Endothelial cell of umbilical vein (primary cell): ENCODE measurements around the gene SLC35E2B. TPM values are rescaled to one million over a fixed set of nuclear protein-coding genes. Genes with fewer than 3 reads are reported as not detected.

ENCODE experiments used
- BruUV-seq: library from RNA; stranded (reverse); fragments of 400-500 nt; replicated peaks from 2 replicates; lab custom pipeline; 2021; lab: Mats Ljungman, UMichigan
- CTCF ChIA-PET: fragments of 300-600, 350-600 bp; sonication (Branson Sonifier 250); formaldehyde crosslinking; loops from one replicate; lab custom pipeline; 2021; ENCODE audit warnings: antibody characterized with exemption, inconsistent platforms; lab: Charles Lee
- POLR2A ChIA-PET: fragments of 300-600, 350-600 bp; sonication (Branson Sonifier 250); formaldehyde crosslinking; loops from one replicate; lab custom pipeline; 2021; ENCODE audit warnings: antibody characterized with exemption, inconsistent platforms; lab: Charles Lee
- DNase-seq: peaks from one replicate; pipeline ENCODE4 v3.0.0-alpha.2; 2011; ENCODE audit warnings: low read depth, low spot score
- FAIRE-seq: peaks from 2 replicates; lab custom pipeline; 2011; peaks lifted over from hg19 to GRCh38; lab: Jason Lieb, UNC
- H2AFZ ChIP-seq: 2 replicates; pipeline ENCODE4 v1.6.0; 2012; ENCODE audit warnings: low read depth, low read length, control low read depth, inconsistent platforms
- H3K27ac ChIP-seq: 2 replicates; pipeline ENCODE4 v1.5.1; 2011; ENCODE audit warnings: low read depth, mild to moderate bottlenecking, control low read depth, low read length, moderate library complexity; ENCODE audit not compliant: insufficient read depth
- H3K27me3 ChIP-seq, 2 experiments: 2 replicates each; pipeline versions ENCODE4 v1.6.0 to v1.6.1; 2011; ENCODE audit warnings: low read length in 2 of 2, mixed read lengths in 1 of 2; ENCODE audit not compliant: control insufficient read depth in 2 of 2, insufficient read depth in 2 of 2
- H3K36me3 ChIP-seq, 2 experiments: 2 replicates in 1 of 2; 3 replicates in 1 of 2; pipeline ENCODE4 v1.5.1; 2011; ENCODE audit warnings: low read length in 2 of 2, mild to moderate bottlenecking in 1 of 2, moderate library complexity in 1 of 2; ENCODE audit not compliant: control insufficient read depth in 2 of 2, insufficient read depth in 2 of 2; ENCODE audit errors: extremely low read depth in 1 of 2
- H3K4me1 ChIP-seq: 3 replicates; pipeline ENCODE4 v1.5.1; 2011; ENCODE audit warnings: mild to moderate bottlenecking, low read length; ENCODE audit not compliant: control insufficient read depth, insufficient read depth; ENCODE audit errors: extremely low read depth
- H3K4me2 ChIP-seq: 2 replicates; pipeline ENCODE4 v1.6.1; 2011; ENCODE audit warnings: low read length, control low read depth, mixed read lengths; ENCODE audit not compliant: insufficient read depth
- H3K4me3 ChIP-seq, 3 experiments: fragments of 200-600 bp in 1 of 3; sonication (generic), shearing (Covaris generic) in 1 of 3; replicated peaks in 1 of 3; 2 replicates each; pipeline ENCODE4 v1.5.1; 2011 to 2016; ENCODE audit warnings: control low read depth in 3 of 3, low read length in 3 of 3, mild to moderate bottlenecking in 2 of 3, inconsistent platforms in 1 of 3, low read depth in 1 of 3, moderate library complexity in 1 of 3; ENCODE audit not compliant: insufficient read depth in 1 of 3
- H3K79me2 ChIP-seq: 2 replicates; pipeline ENCODE4 v1.6.0; 2012; ENCODE audit warnings: low read length, inconsistent platforms; ENCODE audit not compliant: control insufficient read depth, insufficient read depth
- H3K9ac ChIP-seq: replicated peaks from 2 replicates; pipeline ENCODE3; 2011; ENCODE audit warnings: low read length, control low read depth; ENCODE audit not compliant: insufficient read depth; ENCODE audit errors: extremely low read depth
- H3K9me1 ChIP-seq: replicated peaks from 3 replicates; pipeline ENCODE4 v1.6.0; 2011; ENCODE audit warnings: mild to moderate bottlenecking, low read length; ENCODE audit not compliant: control insufficient read depth, insufficient read depth; ENCODE audit errors: extremely low read depth
- H3K9me3 ChIP-seq: replicated peaks from 2 replicates; pipeline ENCODE4 v1.5.1; 2012; ENCODE audit warnings: low read length, inconsistent platforms; ENCODE audit not compliant: control insufficient read depth, insufficient read depth
- H4K20me1 ChIP-seq: replicated peaks from 2 replicates; pipeline ENCODE3; 2011; ENCODE audit warnings: mild to moderate bottlenecking, low read length; ENCODE audit not compliant: control insufficient read depth, insufficient read depth; ENCODE audit errors: extremely low read depth
- EZH2 ChIP-seq: IDR thresholded peaks from 2 replicates; pipeline ENCODE4 v1.6.1; 2012; ENCODE audit warnings: borderline replicate concordance, low read depth, mild to moderate bottlenecking, moderate library complexity, low read length, inconsistent platforms; ENCODE audit not compliant: severe bottlenecking
- FOS ChIP-seq: IDR thresholded peaks from 2 replicates; pipeline ENCODE4 v1.6.1; 2011; ENCODE audit warnings: mild to moderate bottlenecking, low read length, moderate library complexity, borderline replicate concordance; ENCODE audit not compliant: insufficient read depth
- GATA2 ChIP-seq: IDR thresholded peaks from 2 replicates; pipeline ENCODE4 v1.7.0; 2011; ENCODE audit warnings: low read depth, mild to moderate bottlenecking, moderate library complexity, mixed read lengths, low read length; ENCODE audit not compliant: insufficient read length, insufficient read depth
- JUN ChIP-seq: IDR thresholded peaks from 2 replicates; pipeline ENCODE4 v1.6.1; 2011; ENCODE audit warnings: borderline replicate concordance, low read depth; ENCODE audit not compliant: insufficient read length, insufficient read depth
- MAX ChIP-seq: IDR thresholded peaks from 2 replicates; pipeline ENCODE4 v1.6.1; 2011; ENCODE audit not compliant: insufficient read depth, insufficient read length
- MYC ChIP-seq: IDR thresholded peaks from one replicate; pipeline ENCODE4 v1.6.1; 2011; ENCODE audit warnings: mild to moderate bottlenecking, low read depth, low read length
- POLR2A ChIP-seq: IDR thresholded peaks from 2 replicates; pipeline ENCODE4 v1.6.1; 2012; ENCODE audit warnings: low read depth, mild to moderate bottlenecking, control low read depth, low read length
- POLR2AphosphoS5 ChIP-seq: IDR thresholded peaks from 2 replicates; pipeline ENCODE4 v1.6.1; 2012; ENCODE audit warnings: low read depth, mild to moderate bottlenecking, control low read depth, low read length, moderate library complexity; ENCODE audit not compliant: insufficient read depth
- dilution Hi-C: fragments of 300-500 bp; cut with MboI; formaldehyde crosslinking; loops from one replicate; pipeline ENCODE4 v1.15.0; 2019; ENCODE audit warnings: low sequenced_read_pairs; ENCODE audit not compliant: extremely low pct_ligation_motif_present
- intact Hi-C: fragments of 100-400 bp; cut with micrococcal nuclease; formaldehyde crosslinking; loops from one replicate; pipeline ENCODE4 v1.10.0; 2022
- polyA plus RNA-seq, 4 experiments: library from polyadenylated mRNA; depleted of rRNA in 3 of 4; stranded (reverse) in 3 of 4; unstranded in 1 of 4; fragments of >200 nt; gene quantifications; 2 replicates each; pipeline versions ENCODE4 v1.2.1 to v1.2.3, GENCODE V29; 2011 to 2012; ENCODE audit warnings: missing spikeins in 1 of 4
- total RNA-seq: library from RNA; stranded (reverse); gene quantifications from 2 replicates; pipeline ENCODE4 v1.2.3, GENCODE V29; 2021
- TF ChIP-seq, protein P1 (sequence below), 2 donors: IDR thresholded peaks; 1 replicate in 1 of 2; 2 replicates in 1 of 2; pipeline ENCODE4 v1.5.1; 2011; ENCODE audit warnings: low read length in 2 of 2, mild to moderate bottlenecking in 2 of 2, moderate library complexity in 2 of 2, control low read depth in 1 of 2, inconsistent platforms in 1 of 2, low read depth in 1 of 2; ENCODE audit not compliant: insufficient read depth in 1 of 2; ENCODE audit errors: extremely low read depth in 1 of 2

Gene SLC35E2B
- total and polyA plus RNA-seq, 2 donors (not counting 3 experiments of a cell fraction or from before 2014, with no cell fraction given): 28.0 to 51.2 TPM

DNA sequence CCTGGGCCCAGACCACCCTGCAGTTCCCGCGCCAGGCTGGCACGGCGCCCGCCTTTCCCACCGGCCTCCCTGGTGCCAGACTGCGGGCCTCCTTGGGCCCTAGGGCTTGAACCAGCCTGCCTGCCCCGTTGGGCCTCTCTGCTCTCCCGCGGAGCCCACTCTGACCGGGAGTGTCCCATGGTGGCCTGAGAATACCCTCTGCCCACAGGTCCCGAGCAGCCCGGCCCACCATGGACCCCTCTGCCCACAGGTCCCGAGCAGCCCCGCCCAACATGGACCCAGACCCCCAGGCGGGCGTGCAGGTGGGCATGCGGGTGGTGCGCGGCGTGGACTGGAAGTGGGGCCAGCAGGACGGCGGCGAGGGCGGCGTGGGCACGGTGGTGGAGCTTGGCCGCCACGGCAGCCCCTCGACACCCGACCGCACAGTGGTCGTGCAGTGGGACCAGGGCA, 69.4 kb downstream of the SLC35E2B start:
- Histone ChIP-seq H3K4me1 (no peaks in the 10 kb centered on the region), H3K9me3 (no peaks in the 10 kb centered on the region), H3K27me3 (no peaks in the 10 kb centered on the region), H3K9ac (no peak overlapping the region), H4K20me1 (no peaks in the 10 kb centered on the region), H3K4me3 (no peak overlapping the region), H2AFZ (no peak overlapping the region), H3K4me2 (no peak overlapping the region), H3K27ac (no peak overlapping the region), H3K36me3 (no peaks in the 10 kb centered on the region), H3K79me2 (no peaks in the 10 kb centered on the region), H3K9me1 (no peaks in the 10 kb centered on the region)
- TF ChIP-seq EZH2: no peak
- TF ChIP-seq JUN: no peak
- no TSS peak for BruUV-seq
- intact Hi-C loops: no loop called here
- dilution Hi-C loops: no loop called here
- no peak for FAIRE-seq
- DNase-seq: no peak
- ChIA-PET CTCF (interaction anchor here (1.3 kb wide), 1 partner anchor 20 kb away, joined by 5 read pairs; no protein-coding TSS in a partner anchor), POLR2A (no interaction called here)

DNA sequence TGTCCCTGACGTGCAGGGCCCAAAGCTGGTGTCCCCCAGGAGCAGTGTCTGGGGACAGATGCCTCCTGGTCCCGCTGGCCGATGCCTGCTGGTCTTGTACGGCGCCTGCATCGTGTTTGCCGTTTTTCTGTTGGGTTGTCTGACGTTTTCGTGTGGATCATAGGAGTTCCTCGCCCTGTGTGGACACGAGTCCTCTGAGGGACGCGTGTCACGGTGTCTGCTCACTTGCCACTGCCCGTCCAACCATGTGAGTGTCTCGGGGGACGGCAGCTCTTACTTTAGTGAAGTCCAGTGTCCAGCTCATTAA, 69.9 kb downstream of the SLC35E2B start:
- POLR2A ChIA-PET: no interaction called here

More for the DNA sequence above, 69.9 kb downstream of the SLC35E2B start:
- H3K36me3 ChIP-seq: peaks cover 0 to 2% of the 10 kb centered on the region in 2 experiments
- no peaks in the 10 kb centered on the region for H3K79me2 ChIP-seq
- H3K4me3 ChIP-seq: no peak overlapping the region
- intact Hi-C loops (no loop called here), dilution Hi-C loops (no loop called here)
- FAIRE-seq: no peak
- CTCF ChIA-PET: interaction anchor here (1.3 kb wide), 1 partner anchor 19 kb away, joined by 5 read pairs; no protein-coding TSS in a partner anchor
- no peak overlapping the region for H3K4me2 ChIP-seq
- H4K20me1 ChIP-seq: no peaks in the 10 kb centered on the region
- no peak overlapping the region for H2AFZ ChIP-seq
- no peak for TF ChIP-seq GATA2
- TF ChIP-seq POLR2AphosphoS5: no peak
- no peak for TF ChIP-seq MYC
- TF ChIP-seq, protein P1, sequence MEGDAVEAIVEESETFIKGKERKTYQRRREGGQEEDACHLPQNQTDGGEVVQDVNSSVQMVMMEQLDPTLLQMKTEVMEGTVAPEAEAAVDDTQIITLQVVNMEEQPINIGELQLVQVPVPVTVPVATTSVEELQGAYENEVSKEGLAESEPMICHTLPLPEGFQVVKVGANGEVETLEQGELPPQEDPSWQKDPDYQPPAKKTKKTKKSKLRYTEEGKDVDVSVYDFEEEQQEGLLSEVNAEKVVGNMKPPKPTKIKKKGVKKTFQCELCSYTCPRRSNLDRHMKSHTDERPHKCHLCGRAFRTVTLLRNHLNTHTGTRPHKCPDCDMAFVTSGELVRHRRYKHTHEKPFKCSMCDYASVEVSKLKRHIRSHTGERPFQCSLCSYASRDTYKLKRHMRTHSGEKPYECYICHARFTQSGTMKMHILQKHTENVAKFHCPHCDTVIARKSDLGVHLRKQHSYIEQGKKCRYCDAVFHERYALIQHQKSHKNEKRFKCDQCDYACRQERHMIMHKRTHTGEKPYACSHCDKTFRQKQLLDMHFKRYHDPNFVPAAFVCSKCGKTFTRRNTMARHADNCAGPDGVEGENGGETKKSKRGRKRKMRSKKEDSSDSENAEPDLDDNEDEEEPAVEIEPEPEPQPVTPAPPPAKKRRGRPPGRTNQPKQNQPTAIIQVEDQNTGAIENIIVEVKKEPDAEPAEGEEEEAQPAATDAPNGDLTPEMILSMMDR (IDR thresholded peaks at IDR 0.05; ENCODE audit: extremely low read depth in 1 of 2, insufficient read depth in 1 of 2, low read depth in 1 of 2, low read length in 2 of 2): no peak
- no peak for TF ChIP-seq MAX
- no peak for TF ChIP-seq EZH2
- TF ChIP-seq POLR2A: no peak
- TF ChIP-seq JUN: no peak
- no peak for TF ChIP-seq FOS
- no peak overlapping the region for H3K9ac ChIP-seq
- DNase-seq: no peak
- no peaks in the 10 kb centered on the region for H3K9me3 ChIP-seq
- no TSS peak for BruUV-seq
- H3K27ac ChIP-seq: no peak overlapping the region
- no peaks in the 10 kb centered on the region for H3K9me1 ChIP-seq
- H3K27me3 ChIP-seq: no peaks in the 10 kb centered on the region
- H3K4me1 ChIP-seq: no peaks in the 10 kb centered on the region
